WI38 (cell line): Measurements from ENCODE around the gene ASTL.

ENCODE experiments used
- H3K4me3 ChIP-seq: 2 replicates; pipeline ENCODE4 v1.5.1; 2011; ENCODE audit warnings: low read depth, mild to moderate bottlenecking, control low read depth, low read length
- TF ChIP-seq, protein P1 (sequence below): IDR thresholded peaks from 2 replicates; pipeline ENCODE4 v1.5.1; 2012; ENCODE audit warnings: low read depth, mild to moderate bottlenecking, control low read depth, low read length

Gene ASTL

GRCh38 chr2:96136129-96136720, 2.1 kb downstream of the ASTL start:
- H3K4me3 ChIP-seq: no peak overlapping the region
- TF ChIP-seq, protein P1, sequence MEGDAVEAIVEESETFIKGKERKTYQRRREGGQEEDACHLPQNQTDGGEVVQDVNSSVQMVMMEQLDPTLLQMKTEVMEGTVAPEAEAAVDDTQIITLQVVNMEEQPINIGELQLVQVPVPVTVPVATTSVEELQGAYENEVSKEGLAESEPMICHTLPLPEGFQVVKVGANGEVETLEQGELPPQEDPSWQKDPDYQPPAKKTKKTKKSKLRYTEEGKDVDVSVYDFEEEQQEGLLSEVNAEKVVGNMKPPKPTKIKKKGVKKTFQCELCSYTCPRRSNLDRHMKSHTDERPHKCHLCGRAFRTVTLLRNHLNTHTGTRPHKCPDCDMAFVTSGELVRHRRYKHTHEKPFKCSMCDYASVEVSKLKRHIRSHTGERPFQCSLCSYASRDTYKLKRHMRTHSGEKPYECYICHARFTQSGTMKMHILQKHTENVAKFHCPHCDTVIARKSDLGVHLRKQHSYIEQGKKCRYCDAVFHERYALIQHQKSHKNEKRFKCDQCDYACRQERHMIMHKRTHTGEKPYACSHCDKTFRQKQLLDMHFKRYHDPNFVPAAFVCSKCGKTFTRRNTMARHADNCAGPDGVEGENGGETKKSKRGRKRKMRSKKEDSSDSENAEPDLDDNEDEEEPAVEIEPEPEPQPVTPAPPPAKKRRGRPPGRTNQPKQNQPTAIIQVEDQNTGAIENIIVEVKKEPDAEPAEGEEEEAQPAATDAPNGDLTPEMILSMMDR: no peak

DNA sequence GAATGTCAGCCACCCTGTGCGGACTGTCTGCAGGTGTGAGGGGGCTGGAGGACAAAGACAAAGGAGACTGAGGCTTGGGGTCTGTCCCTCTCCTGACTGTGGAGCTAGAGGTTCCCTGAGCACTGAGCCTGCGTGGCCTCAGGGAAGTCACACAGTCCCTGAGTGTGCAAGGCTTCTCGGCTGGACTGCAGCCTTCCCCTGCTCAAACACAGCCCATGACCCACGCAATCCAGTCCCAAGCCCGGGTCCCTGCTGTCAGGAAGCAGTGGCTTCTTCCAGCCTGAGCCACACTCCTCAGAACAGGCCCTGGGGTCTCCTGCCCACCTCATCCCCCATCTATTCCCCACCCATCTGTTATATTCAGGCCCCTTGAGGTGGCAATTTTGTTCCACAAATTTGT, 2.7 kb downstream of the ASTL start:
- TF ChIP-seq, protein P1: no peak
- no peak overlapping the region for H3K4me3 ChIP-seq

DNA sequence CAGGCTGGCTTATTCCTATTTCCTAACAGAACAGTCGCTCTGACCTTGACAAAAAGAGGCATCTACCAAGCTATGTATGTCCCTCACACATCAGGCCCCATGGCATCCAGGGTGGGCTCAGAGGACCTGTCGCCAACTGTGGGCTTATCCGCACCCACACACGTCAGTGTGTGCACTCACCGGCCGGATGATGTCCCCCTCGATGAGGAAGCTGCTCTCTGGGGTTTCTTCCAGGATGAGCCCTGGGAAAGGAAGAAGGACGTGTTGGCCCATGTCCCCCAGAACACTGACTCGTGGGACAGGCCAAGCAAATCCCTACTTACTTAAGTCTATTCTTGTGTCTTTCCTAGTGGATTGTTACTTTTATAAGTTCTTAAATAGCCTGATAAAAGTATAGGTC, 3.1 kb downstream of the ASTL start:
- no peak overlapping the region for H3K4me3 ChIP-seq
- TF ChIP-seq, protein P1: no peak

- no peak overlapping the region for H3K4me3 ChIP-seq
- TF ChIP-seq, protein P1: no peak
Measured at GRCh38 chr2:96134421-96134820, 3.9 kb downstream of the ASTL start.

DNA sequence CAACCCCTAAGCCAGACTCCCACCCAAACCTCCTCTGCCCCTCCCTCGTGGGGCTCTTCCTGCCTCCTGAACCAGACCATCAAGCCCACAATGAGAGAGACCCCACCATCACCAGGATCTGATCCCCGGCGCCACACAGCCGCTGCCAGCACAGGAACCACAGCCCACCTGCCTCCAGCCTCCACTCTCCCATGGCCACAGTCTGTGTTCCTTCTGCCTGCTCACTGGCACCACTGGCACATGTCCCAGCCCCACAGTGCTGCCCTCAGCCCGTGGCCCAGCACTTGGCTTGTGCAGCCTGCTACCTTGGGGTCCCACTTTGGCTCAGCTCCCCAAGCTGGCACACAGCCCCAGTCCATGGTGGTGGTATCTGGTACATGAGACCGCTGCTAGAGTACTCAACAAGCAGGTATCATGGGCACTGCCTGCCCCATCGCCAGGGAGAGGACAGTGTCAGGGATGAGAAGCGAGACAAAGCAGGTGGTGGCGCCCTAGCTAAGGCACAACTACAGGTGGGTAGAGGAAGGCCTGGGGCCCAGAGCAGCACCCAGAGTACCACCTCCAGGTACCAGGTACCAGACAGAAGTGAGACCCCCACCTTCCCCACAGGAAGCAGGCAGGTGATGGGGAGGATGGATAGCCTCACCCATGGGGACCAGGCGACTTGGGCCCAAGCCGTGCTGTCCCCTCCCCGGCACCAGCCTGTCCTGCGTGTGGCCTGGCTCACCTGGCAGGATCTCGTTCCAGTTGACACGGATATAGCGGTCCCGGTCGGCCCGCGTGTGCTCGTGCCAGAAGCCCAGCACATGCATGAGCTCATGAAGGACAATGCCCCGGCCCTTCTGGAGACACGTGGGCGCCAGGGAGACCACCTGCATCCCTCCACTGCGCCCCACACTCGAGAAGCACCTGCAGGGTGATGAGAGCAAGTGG, 6.2 kb downstream of the ASTL start:
- H3K4me3 ChIP-seq: no peak overlapping the region
- TF ChIP-seq, protein P1: no peak

DNA sequence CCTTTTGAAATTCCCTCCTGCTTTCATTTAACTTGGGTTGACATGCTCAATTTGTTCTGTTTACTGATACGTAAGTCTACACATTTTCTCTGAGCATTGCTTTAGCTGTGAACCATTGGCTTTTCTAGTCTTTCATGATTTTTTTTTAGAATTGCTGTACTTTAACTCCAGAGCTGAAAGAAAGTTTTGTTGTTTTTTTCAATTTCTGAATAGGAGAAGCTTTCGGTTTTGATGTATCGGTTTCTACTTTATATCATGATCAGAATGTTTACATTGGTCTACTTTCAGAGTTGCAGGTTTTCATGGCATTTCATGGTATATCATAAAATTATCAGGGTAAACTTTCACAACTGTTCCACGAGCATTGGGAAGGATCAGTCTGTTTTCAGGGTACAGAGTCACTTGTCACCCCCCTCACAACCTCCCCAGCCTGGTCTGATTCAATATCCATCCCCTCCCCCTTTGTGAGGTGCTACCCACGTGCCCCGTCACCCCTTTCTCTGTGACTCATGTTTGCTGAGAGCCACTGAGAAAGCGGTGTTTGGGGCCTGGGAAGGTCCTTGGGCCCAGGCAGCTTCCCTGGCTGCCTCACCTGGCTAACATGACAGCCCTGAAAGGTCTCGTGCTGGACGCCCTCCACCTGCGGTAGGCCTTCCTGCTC, 7.0 kb downstream of the ASTL start:
- TF ChIP-seq, protein P1: no peak
- H3K4me3 ChIP-seq: no peak overlapping the region
